HEK293 (cell line): ENCODE measurements around the gene EXT2.
A peak's percentile ranks its signal among the peaks of the same experiment; 100 is the strongest.

Experiments used
- CTCF ChIA-PET: fragments of 350-600 bp; formaldehyde crosslinking; extraction: SDS; loops from one replicate; lab custom pipeline; 2021; ENCODE audit warnings: antibody characterized with exemption; lab: Yijun Ruan, JAX
- POLR2A ChIA-PET: fragments of 300-600 bp; formaldehyde crosslinking; extraction: SDS; loops from one replicate; lab custom pipeline; 2020; ENCODE audit warnings: antibody characterized with exemption, inconsistent platforms; lab: Yijun Ruan, JAX
- H3K27ac ChIP-seq: fragments of 200-500 bp; sonication (Bioruptor generic); 2 replicates; pipeline ENCODE4 v1.5.1; 2014; ENCODE audit warnings: low read depth, low read length, control low read depth, inconsistent platforms; ENCODE audit errors: extremely low read depth
- H3K36me3 ChIP-seq, 2 experiments: fragments of 200-500 bp in 1 of 2; sonication (Bioruptor generic) in 1 of 2; 1 replicate in 1 of 2; 2 replicates in 1 of 2; pipeline ENCODE4 v1.5.1; 2014 to 2017; ENCODE audit warnings: inconsistent platforms in 2 of 2, low read length in 2 of 2; ENCODE audit not compliant: control insufficient read depth in 2 of 2, insufficient read depth in 1 of 2
- H3K4me1 ChIP-seq: fragments of 200-500 bp; sonication (Bioruptor generic); 2 replicates; pipeline ENCODE4 v1.5.1; 2014; ENCODE audit warnings: mild to moderate bottlenecking, low read length, inconsistent platforms; ENCODE audit not compliant: control insufficient read depth, insufficient read depth
- H3K4me3 ChIP-seq: 2 replicates; pipeline ENCODE4 v1.5.1; 2011; ENCODE audit warnings: low read depth, mild to moderate bottlenecking, control low read depth, low read length, moderate library complexity
- H3K9me3 ChIP-seq: fragments of 200-500 bp; sonication (Bioruptor generic); 2 replicates; pipeline ENCODE4 v1.5.1; 2014; ENCODE audit warnings: low read depth, low read length, inconsistent platforms; ENCODE audit not compliant: control insufficient read depth, insufficient read depth
- CTCF ChIP-seq: fragments of 450-650 bp; formaldehyde crosslinking; IDR thresholded peaks from 2 replicates; pipeline ENCODE4 v1.5.1; 2016; ENCODE audit warnings: missing biosample characterization, missing genetic modification characterization
- GLIS1 ChIP-seq: fragments of 450-650 bp; formaldehyde crosslinking; IDR thresholded peaks from 2 replicates; pipeline ENCODE4 v1.5.1; 2016; ENCODE audit warnings: missing biosample characterization, missing genetic modification characterization
- HOXC10 ChIP-seq: sonication (generic); formaldehyde crosslinking; IDR thresholded peaks from 2 replicates; pipeline ENCODE4 v1.8.1; 2023; ENCODE audit warnings: mild to moderate bottlenecking, missing genetic modification reagents
- KLF10 ChIP-seq: fragments of 450-650 bp; IDR thresholded peaks from 2 replicates; pipeline ENCODE4 v1.5.1; 2018; ENCODE audit warnings: missing biosample characterization, mild to moderate bottlenecking, missing genetic modification characterization
- KLF9 ChIP-seq: fragments of 450-650 bp; formaldehyde crosslinking; IDR thresholded peaks from 2 replicates; pipeline ENCODE4 v1.5.1; 2016; ENCODE audit warnings: missing biosample characterization, missing genetic modification characterization, low read depth
- REPIN1 ChIP-seq: fragments of 450-650 bp; formaldehyde crosslinking; IDR thresholded peaks from 2 replicates; pipeline ENCODE4 v1.5.1; 2017; ENCODE audit warnings: missing biosample characterization, missing genetic modification characterization, low read depth
- SCRT2 ChIP-seq: fragments of 450-650 bp; formaldehyde crosslinking; IDR thresholded peaks from 2 replicates; pipeline ENCODE4 v1.5.1; 2016; ENCODE audit warnings: missing biosample characterization, missing genetic modification characterization
- SETDB1 ChIP-seq: IDR thresholded peaks from one replicate; pipeline ENCODE4 v1.6.1; 2017; ENCODE audit warnings: mild to moderate bottlenecking, low read length, moderate library complexity, mixed read lengths; ENCODE audit not compliant: insufficient read length
- TRIM28 ChIP-seq: IDR thresholded peaks from 2 replicates; pipeline ENCODE4 v1.6.1; 2011; ENCODE audit warnings: low read length, control low read depth, borderline replicate concordance
- ZBTB17 ChIP-seq: fragments of 450-650 bp; formaldehyde crosslinking; IDR thresholded peaks from 2 replicates; pipeline ENCODE4 v1.5.1; 2016; ENCODE audit warnings: missing biosample characterization, missing genetic modification characterization
- ZBTB48 ChIP-seq: fragments of 450-650 bp; formaldehyde crosslinking; IDR thresholded peaks from 2 replicates; pipeline ENCODE4 v1.5.1; 2016; ENCODE audit warnings: missing biosample characterization, missing genetic modification characterization
- ZFP3 ChIP-seq: fragments of 450-650 bp; formaldehyde crosslinking; IDR thresholded peaks from 2 replicates; pipeline ENCODE4 v1.5.1; 2016; ENCODE audit warnings: low read depth, missing biosample characterization, missing genetic modification characterization
- ZFP41 ChIP-seq: fragments of 450-650 bp; formaldehyde crosslinking; IDR thresholded peaks from 2 replicates; pipeline ENCODE4 v1.5.1; 2016; ENCODE audit warnings: missing biosample characterization, missing genetic modification characterization, borderline replicate concordance
- ZIC2 ChIP-seq: fragments of 450-650 bp; formaldehyde crosslinking; IDR thresholded peaks from 2 replicates; pipeline ENCODE4 v1.5.1; 2016; ENCODE audit warnings: missing biosample characterization, missing genetic modification characterization
- ZNF26 ChIP-seq: fragments of 450-650 bp; formaldehyde crosslinking; IDR thresholded peaks from 2 replicates; pipeline ENCODE4 v1.5.1; 2016; ENCODE audit warnings: missing biosample characterization, missing genetic modification characterization
- ZNF280D ChIP-seq: fragments of 450-650 bp; formaldehyde crosslinking; IDR thresholded peaks from 2 replicates; pipeline ENCODE4 v1.5.1; 2016; ENCODE audit warnings: missing biosample characterization, missing genetic modification characterization
- ZNF302 ChIP-seq: fragments of 450-650 bp; formaldehyde crosslinking; IDR thresholded peaks from 2 replicates; pipeline ENCODE4 v1.5.1; 2016; ENCODE audit warnings: missing biosample characterization, missing genetic modification characterization, low read depth
- ZNF341 ChIP-seq: fragments of 450-650 bp; formaldehyde crosslinking; IDR thresholded peaks from 2 replicates; pipeline ENCODE4; 2016; ENCODE audit warnings: low read depth, missing biosample characterization, missing genetic modification characterization
- ZNF350 ChIP-seq: fragments of 450-650 bp; formaldehyde crosslinking; IDR thresholded peaks from 2 replicates; pipeline ENCODE4 v1.5.0; 2017; ENCODE audit warnings: missing biosample characterization, mild to moderate bottlenecking, missing genetic modification characterization
- ZNF433 ChIP-seq: fragments of 450-650 bp; formaldehyde crosslinking; IDR thresholded peaks from 2 replicates; pipeline ENCODE4 v1.5.1; 2016; ENCODE audit warnings: missing biosample characterization, missing genetic modification characterization, low read depth
- ZNF449 ChIP-seq: fragments of 450-650 bp; formaldehyde crosslinking; IDR thresholded peaks from 2 replicates; pipeline ENCODE4 v1.5.1; 2017; ENCODE audit warnings: missing biosample characterization, mild to moderate bottlenecking, missing genetic modification characterization, moderate library complexity
- ZNF560 ChIP-seq: fragments of 450-650 bp; formaldehyde crosslinking; IDR thresholded peaks from 2 replicates; pipeline ENCODE4 v1.5.1; 2017; ENCODE audit warnings: missing biosample characterization, missing genetic modification characterization, borderline replicate concordance
- ZNF585B ChIP-seq: fragments of 450-650 bp; formaldehyde crosslinking; IDR thresholded peaks from 2 replicates; pipeline ENCODE4 v1.5.1; 2016; ENCODE audit warnings: missing biosample characterization, missing genetic modification characterization
- ZNF600 ChIP-seq: fragments of 450-650 bp; formaldehyde crosslinking; IDR thresholded peaks from 2 replicates; pipeline ENCODE4 v1.5.1; 2016; ENCODE audit warnings: missing biosample characterization, missing genetic modification characterization
- ZNF610 ChIP-seq: fragments of 450-650 bp; formaldehyde crosslinking; IDR thresholded peaks from 2 replicates; pipeline ENCODE4 v1.5.1; 2016; ENCODE audit warnings: missing biosample characterization, missing genetic modification characterization, borderline replicate concordance
- ZNF660 ChIP-seq: fragments of 450-650 bp; IDR thresholded peaks from 2 replicates; pipeline ENCODE4 v1.5.1; 2018; ENCODE audit warnings: missing biosample characterization, mild to moderate bottlenecking, missing genetic modification characterization
- ZNF843 ChIP-seq: fragments of 450-650 bp; formaldehyde crosslinking; IDR thresholded peaks from 2 replicates; pipeline ENCODE4 v1.5.1; 2016; ENCODE audit warnings: missing biosample characterization, missing genetic modification characterization
- ZSCAN4 ChIP-seq: fragments of 450-650 bp; formaldehyde crosslinking; IDR thresholded peaks from 2 replicates; pipeline ENCODE4 v1.5.1; 2017; ENCODE audit warnings: missing biosample characterization, missing genetic modification characterization

Gene EXT2

GRCh38 chr11:44095506-44096359, at the start of gene EXT2:
Gene EXT2 (plus strand): TSS chr11:44095678. CDS start chr11:44107713, 12,035 bp downstream.
- Histone ChIP-seq H3K9me3 (no peaks in the 10 kb centered on the region), H3K4me1 (no peaks in the 10 kb centered on the region), H3K27ac (peak within 1 kb of the TSS; percentile 72), H3K36me3 (peaks cover 0 to 11% of the 10 kb centered on the region in 2 experiments; a peak in 1 of 3 replicates), H3K4me3 (peak within 1 kb of the TSS; percentile 95)
- POLR2A ChIA-PET: interaction anchor here (0.6 to 0.8 kb wide), 3 partner anchors 10 to 48 kb away, joined by 3 read pairs; no protein-coding TSS in a partner anchor
- CTCF ChIA-PET: interaction anchor here (0.5 to 3.6 kb wide), 20 partner anchors 10 to 1012 kb away, joined by 3 to 64 read pairs (median 3); no protein-coding TSS in a partner anchor
- TF ChIP-seq ZNF280D (tag by site-specific recombination): no peak
- no peak for TF ChIP-seq ZNF560
- no peak for TF ChIP-seq ZNF585B (tag by site-specific recombination)
- peak; percentile 66; the same call in 1 of the 2 replicates for TF ChIP-seq ZNF660 (tag by site-specific recombination)
- no peak for TF ChIP-seq ZNF433 (tag by site-specific recombination)
- TF ChIP-seq KLF10 (tag by site-specific recombination): 0 out of 2 replicates have a peak, but pooled peaks have one; percentile 10
- no peak for TF ChIP-seq ZNF600 (tag by site-specific recombination)
- TF ChIP-seq ZNF350: no peak
- TF ChIP-seq GLIS1 (tag by site-specific recombination): peak; percentile 22; the same call in 1 of the 2 replicates
- no peak for TF ChIP-seq ZNF843 (tag by site-specific recombination)
- TF ChIP-seq ZNF610 (tag by site-specific recombination): no peak
- TF ChIP-seq ZNF26 (tag by site-specific recombination): no peak
- no peak for TF ChIP-seq TRIM28
- TF ChIP-seq ZNF302: no peak
- TF ChIP-seq ZSCAN4: no peak
- TF ChIP-seq CTCF (tag by site-specific recombination): peak; percentile 85
- no peak for TF ChIP-seq ZFP3
- no peak for TF ChIP-seq ZBTB17 (tag by site-specific recombination)
- no peak for TF ChIP-seq REPIN1 (tag by site-specific recombination)
- no peak for TF ChIP-seq ZFP41 (tag by site-specific recombination)
- no peak for TF ChIP-seq ZNF449
- TF ChIP-seq SCRT2 (tag by site-specific recombination): peak; percentile 50; the same call in 1 of the 2 replicates
- TF ChIP-seq ZBTB48 (tag by site-specific recombination): 0 out of 2 replicates have a peak, but pooled peaks have one; percentile 71
- peak; percentile 65 for TF ChIP-seq ZIC2
- TF ChIP-seq SETDB1: no peak
- TF ChIP-seq HOXC10: 0 out of 2 replicates have a peak, but pooled peaks have one; percentile 28
- no peak for TF ChIP-seq KLF9 (tag by site-specific recombination)
- TF ChIP-seq ZNF341 (tag by site-specific recombination): 0 out of 2 replicates have a peak, but pooled peaks have one; percentile 29
